Tibial nerve (tissue), 4 donors: ENCODE data around the gene SF3B1.

Experiments used
- CTCF ChIP-seq, 5 experiments: fragments of 200-600 bp in 3 of 5; fragments of 450-650 bp in 2 of 5; sonication (generic) in 3 of 5; IDR thresholded peaks; one replicate each; pipeline ENCODE4 v1.5.1; 2016 to 2019; ENCODE audit warnings: antibody characterized with exemption in 5 of 5, mild to moderate bottlenecking in 3 of 5, moderate library complexity in 2 of 5
- EP300 ChIP-seq, 2 donors: sonication (generic); formaldehyde crosslinking; IDR thresholded peaks; one replicate each; pipeline ENCODE4 v1.6.1; 2017; ENCODE audit warnings: antibody characterized with exemption in 2 of 2, mild to moderate bottlenecking in 1 of 2

- TF ChIP-seq CTCF (IDR thresholded peaks at IDR 0.05) (no peak), EP300 (IDR thresholded peaks at IDR 0.05) (no peak)
These were observed 45.8 kb downstream of the SF3B1 start for GRCh38 chr2:197388866-197389587.
